HG03175 (cell line): ENCODE measurements around the gene SEMA4B.
"Not testable (repeated sequence)": the region's sequence is repeated elsewhere in the genome, so short reads cannot be mapped to it uniquely, and the experiment has no call there.

Source experiments
- ATAC-seq: cut with Tn5 transposase; IDR thresholded peaks from one replicate; pipeline ENCODE4 v1.9.1; 2021; ENCODE audit warnings: mild to moderate bottlenecking, moderate library complexity; ENCODE audit not compliant: unreplicated experiment

Gene SEMA4B

DNA sequence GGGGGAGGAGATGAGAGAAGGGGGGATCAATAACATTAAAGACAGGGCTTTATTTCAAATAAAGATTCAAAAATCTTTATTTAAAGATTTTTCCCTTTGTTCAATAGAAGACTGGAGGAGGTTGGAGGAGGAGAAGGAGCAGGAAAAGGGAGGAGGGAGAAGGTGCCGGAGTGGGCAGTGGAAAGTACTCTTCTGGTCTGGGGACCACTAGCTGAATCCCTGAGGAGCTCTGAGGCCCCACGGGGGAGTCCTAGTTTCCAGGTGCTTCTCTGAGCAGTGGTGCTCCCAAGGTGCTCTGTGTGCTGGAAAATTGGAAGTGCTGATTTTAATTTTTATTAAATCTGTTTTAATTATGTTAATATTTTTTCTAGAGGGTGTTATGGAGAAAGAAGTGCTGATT lies 19.4 kb upstream of the SEMA4B start:
- ATAC-seq, result no peak

DNA sequence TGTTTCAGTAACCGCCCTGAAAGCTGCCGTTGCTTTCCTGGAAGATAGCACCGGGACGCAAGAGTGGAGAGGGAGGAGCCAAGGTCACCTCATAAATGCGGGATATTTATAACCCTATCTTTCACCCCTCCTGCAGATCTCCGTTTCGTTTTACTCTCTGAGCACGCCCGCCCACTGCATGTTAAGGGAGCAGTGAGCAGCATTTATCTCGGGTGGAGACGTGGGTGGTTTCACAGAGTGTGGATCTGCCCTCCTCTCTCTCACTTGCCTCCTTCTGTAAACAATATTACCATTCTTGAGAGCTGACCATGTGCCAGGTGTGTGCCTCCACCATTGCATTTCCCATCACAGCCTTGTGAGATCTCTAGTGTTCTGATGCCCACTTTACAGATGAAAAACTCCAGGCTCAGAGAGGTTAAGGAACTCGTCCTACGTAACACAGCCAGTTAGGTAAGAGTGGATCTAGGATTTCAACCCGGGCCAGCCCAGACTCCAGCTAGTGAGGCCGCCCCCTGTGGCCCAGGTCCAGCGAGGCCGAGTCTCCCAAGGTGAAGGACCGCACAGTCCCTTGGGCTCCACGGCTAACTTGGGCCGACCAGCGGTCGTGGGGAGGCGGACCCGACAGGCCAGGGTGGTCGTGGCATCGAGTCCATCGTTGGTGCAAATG lies 16.9 kb upstream of the SEMA4B start:
- ATAC-seq, result peak; percentile 40

DNA sequence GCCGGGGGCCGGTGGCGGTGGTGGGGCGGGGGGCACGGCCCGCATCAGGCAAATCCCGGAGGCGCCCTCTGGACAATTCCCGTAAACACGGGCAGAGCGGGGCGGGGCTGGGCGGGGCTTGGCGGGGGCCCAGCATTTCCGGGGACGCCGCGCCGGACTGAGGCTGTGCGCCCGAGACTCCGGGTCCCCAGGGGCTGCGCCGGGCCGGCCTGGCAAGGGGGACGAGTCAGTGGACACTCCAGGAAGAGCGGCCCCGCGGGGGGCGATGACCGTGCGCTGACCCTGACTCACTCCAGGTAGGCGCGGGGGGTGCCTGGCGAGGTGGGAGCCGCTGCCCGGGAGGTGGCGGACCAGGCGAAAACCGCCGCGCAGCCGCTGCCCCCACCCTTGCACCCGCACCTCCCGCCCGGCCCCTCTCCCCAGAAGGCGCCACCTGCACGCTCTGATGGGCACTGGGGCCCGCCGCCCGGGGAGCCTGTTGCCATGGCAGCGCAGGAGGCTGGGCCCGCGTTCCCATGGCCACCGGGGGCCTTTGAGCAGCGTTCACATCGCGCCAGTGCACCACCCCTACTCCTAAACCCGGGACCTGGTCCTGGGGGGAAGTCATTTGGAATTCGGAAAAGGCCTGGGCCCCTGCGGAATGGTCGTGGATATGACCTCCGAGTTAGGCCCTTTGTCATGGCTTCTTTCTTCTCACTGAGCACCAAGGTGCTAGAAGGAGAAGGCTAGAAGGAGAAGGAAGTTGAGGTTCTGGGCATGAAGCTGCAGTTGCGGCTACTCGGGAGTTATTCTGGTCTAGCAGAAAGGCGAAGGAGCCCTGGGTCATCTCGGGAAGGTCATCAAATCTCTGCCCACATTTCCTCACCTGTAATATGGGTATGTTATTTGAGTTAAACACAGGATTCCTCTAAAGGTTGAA lies 16.1 kb upstream of the SEMA4B start:
- peak; percentile 79 for ATAC-seq

DNA sequence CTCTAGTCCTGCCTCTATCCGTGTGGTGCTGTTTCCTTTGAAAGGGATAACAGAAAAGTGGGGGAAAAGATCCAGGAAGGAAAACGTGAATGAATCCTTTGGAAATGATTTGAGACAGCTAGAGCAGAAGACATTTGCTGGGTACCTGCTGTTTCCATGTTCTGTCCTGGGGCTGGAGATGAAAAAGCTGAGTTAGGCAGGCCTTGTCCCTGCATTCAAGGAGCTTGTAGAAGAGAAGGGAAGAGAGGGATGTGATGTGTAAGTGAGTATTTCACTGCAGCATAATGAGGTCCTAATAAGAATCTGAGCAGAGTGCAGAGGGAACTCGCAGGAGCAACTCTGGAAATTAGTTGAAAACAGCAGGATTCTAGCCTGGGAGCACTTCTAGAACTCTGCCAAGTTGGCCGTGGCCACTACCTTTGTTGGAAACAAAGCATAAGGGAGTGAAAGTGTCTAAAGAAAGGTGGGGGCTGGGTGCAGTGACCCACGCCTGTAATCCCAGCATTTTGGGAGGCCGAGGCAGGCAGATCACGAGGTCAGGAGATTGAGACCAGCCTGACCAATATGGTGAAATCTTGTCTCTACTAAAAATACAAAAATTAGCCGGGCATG lies 13.8 kb upstream of the SEMA4B start:
- ATAC-seq, result no peak

DNA sequence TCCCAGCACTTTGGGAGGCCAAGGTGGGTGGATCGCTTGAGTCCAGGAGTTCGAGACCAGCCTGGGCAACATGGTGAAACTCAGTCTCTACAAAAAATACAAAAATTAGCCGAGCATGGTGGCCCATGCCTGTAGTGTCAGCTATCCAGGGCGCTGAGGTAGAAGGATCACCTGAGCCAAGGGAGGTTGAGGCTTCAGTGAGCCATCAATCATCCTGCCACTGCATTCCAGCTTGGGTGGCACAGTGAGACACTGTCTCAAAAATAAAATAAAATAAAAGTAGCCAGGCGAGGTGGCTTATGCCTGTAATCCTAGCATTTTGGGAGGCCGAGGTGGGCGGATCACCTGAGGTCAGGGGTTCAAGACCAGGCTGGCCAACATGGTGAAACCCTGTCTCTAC lies 13.1 kb upstream of the SEMA4B start:
- ATAC-seq, result not testable (repeated sequence)

DNA sequence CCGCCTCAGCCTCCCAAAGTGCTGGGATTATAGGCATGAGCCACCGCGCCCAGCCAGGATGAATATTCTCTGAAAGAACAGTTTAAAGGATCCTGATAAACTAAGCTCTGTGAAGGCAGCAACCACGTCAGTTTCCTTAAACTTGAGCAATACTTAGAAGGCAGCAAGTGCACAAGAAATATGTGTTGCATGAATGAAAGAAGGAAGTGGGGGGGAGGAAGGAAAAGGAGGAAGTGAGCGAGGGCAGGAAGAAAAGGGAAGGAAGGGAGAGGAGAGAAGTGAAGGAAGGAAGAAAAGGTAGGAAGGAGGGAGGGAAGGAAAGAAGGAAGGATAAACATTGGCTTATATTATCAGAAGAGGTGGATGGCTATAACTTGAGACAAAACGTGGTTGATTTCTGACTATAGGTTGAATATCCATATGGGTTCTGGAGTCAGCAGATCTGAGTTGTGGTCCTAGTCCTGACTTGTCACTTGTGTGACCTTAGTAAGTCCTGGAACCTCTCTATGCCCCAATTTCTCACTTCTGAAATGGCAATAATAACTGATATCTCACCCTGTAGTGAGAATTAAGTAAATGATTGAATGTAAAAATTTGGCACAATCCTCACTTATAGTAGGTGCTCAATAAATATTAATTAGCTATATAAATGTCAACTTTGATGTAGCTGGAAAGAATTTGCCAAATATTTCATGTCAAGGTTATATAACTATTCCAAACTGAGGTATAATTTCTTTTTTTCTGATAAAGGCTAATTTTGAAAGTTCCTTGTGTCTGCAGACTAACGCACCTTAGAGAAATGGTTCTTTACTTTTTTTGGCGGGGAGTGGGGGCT lies 12.0 kb upstream of the SEMA4B start:
- ATAC-seq, result no peak

DNA sequence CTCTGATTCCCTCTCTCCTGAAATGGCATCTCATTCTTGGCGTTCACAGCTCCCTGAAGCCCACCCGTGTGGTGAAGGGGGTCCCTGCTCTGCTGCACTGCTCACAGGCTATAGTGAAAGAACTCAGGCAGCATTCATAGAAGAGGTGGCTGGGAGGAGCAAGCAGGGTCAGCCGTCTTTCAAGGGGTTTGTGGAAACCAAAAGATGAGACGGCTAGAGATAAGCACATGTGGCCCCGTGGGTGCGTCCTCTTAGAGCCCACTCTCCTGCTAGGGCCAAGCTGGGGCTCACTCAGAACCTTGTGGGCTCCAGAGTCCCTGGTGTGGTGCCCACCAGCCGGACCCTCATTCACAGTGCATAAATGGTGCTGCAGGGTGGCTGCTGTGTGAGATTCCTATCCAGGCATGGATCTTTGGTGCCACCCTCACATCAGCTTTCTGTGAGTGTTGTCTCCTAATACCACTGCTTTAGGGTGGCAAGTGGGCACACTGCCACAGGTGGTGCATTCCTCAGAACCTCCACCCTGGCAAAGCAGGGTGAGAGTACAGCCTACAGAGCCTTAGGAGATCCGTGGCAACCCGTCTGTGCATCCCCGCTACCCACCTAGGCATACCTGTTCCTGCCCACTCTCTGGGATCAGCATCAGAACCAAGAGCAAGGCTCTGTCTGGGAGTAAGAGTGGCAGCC lies 11.2 kb upstream of the SEMA4B start:
- ATAC-seq, result no peak

DNA sequence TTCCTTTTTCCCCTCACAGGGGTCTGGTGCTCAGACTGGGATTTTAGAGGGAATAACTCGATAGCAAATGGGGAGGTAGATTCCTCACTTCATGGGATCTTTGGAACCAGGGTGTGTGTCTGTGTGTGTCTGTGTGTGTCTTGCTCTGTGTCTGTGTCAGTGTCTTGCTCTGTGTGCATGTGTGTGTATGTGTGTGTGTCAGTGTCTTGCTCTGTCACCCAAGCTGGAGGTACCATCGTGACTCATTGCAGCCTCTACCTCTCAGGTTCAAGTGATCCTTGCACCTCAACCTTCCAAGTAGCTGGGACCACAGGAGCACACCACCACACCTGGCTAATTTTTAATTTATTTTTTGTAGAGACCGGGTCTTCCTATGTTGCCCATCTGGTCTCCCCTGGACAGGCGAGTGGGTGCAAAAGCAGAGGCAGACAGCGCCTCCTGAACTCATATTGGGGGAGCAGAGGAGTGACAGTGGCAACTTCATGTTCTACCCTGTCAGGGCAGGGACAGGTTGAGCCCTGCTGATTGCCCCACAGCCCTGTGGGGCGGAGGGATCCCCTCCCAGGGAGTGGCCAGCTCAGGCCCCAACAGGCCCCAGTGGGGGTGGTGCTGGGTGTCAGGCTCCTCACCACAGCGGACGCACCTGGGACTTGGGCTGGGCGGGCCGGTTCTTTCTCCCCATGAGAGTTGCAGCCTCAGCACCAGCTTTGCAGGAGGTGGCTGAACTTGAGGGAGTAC lies 10.4 kb upstream of the SEMA4B start:
- peak; percentile 58 for ATAC-seq

DNA sequence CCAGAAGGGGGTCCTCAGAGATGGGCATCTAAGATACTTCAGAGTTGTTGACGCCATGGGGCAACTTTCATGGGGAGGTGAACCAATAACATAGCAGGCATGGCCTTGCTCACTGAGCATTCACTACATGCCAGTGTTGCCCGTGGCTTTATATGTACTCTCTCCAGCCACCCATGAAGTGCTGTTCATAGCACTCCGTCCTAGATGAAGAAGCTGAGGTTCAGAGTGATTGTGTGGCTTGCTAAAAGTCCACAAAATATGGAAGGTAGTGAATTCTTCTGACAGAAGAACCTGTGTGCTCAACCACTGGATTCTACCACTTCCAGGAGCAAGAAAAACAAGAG lies 9.8 kb upstream of the SEMA4B start:
- ATAC-seq, result peak; percentile 26

DNA sequence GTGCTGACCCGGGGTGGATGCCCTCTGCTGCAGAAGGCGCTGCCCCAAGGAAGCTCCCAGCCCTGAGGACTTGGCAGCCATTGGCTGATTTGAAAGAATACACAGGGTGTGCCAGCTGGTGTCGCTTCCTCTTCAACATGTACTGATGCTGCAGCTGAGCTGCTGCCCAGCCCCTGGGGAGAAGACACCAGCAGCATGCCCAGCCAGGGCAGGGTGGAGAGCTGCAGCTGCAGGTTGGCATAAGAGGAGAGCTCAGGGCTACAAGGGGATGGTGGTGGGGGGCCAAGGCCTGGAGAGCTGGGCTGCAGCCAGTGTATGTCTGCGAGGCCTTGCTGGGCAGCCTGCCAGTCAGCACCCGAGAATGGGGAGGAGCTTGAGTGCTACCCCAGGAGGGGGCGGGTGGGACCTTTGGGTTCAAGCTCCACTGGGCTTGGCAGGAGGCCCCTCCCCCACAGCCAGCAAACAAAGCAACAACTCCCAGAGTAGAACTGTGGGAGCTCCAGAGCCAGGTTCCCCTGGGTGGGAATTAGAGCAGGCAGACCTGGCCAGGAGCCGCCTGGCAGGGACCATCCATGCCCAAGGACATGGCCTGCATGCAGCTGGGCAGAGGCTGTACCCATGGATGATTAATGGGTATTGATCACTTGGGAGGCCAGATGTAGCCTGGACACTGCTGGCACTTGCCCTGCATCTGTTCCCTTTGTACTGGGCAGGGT lies 9.2 kb upstream of the SEMA4B start:
- peak; percentile 70 for ATAC-seq

DNA sequence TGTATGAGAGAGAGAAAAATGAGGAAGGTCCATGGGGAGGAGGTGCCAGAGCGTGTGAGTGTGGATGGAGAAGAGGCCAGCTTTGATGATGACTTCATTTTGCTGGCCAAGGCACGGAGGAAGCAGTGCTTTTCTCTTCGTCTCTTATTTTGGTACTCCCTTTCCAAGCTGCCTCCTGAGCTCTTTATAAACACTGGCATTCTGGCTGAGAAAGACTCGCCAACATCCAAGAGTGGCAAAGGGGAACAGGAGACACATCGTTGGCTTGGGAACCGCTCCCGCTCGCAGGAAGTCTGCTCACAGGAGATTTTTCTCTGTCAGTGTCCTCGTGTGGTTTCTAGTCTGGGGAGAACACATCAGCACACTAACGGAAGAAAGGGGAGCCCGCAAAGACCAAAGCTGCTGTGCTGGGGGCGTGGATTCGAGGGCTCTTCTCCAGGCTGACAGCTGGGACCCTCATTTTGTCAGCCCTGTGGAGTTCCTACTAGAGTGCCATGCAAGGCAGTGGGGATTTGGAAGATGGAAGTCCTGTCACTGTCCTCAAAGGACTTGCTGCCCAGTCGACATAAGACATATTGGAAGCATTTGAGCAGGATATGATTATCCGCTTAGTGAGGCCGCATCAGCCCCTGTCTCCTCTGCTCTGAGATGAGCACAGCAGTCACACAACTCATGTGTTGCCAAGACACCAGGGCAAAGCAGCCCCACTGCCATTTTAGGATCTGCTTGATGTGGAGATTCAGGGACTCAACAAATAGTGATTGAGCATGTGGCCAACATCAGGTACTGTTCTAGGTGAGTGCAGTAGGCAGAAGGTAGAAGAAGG lies 8.0 kb upstream of the SEMA4B start:
- no peak for ATAC-seq

DNA sequence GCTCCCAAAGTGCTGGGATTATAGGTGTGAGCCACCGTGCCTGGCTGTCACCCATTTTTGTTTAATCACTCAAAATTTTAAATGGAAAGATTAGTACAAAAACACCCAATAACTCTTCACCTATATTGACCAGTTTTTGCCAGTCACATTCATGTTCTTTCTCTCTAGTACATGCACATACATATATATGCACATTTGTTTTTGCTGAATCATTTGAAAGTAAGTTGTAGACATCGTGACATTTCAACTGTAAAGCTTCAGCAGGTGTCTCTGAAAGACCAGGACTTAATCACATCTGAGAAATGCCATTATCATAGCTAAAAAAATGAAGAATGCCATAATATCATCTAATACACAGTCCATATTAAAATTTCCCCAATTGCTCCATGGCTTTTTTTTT lies 6.5 kb upstream of the SEMA4B start:
- ATAC-seq, result no peak

DNA sequence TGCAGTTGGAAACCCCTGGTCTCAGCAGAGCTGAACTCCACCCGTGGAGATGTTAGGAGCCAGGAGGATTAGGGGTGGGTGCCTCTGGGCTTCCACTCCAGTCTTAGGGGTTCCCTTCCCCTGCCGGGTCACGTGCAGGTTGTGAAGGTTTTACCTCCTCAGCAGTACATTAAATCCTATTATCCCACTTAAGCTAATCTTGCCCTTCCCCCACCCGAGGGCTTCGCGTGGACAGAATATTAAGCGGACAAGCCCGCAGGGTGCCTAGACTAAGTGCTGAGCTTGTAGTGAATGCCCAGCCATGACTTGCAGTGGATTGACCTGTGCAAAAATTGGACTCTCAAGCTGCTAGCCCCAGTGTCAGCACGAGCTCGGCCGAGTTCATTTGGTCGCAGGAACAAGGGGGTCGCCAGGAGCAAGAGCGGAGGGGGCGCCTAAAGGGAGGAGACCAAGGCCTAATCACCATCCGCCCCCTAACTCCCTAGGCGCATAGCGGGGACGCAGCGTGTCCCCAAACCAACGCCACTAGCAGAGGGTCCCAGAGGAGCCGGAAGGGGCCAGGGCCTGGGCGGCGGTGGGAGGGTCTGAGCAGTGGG lies 498 bp upstream of the SEMA4B start:
- peak; percentile 17 for ATAC-seq

DNA sequence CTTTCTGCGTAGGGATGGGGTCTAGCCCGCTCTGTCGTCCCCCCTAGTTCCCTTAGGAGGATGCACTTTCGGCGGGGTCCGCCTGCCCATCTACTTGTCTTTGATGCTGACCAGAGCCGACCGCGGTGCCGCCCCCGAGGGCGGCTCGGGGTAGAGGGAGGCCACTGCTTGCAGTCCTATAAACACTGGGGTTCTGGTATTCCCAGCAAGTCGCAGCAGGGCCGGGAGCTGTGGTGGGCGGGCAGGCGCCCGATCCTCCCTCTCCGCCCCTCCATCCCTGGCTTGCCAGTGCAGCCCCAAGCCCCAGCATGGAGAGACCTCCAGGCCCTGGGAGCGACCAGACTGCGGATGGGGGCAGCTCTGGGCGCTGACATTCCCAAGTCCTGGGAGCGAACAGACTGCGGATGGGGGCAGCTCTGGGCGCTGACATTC lies 830 bp downstream of the SEMA4B start:
- ATAC-seq, result no peak

DNA sequence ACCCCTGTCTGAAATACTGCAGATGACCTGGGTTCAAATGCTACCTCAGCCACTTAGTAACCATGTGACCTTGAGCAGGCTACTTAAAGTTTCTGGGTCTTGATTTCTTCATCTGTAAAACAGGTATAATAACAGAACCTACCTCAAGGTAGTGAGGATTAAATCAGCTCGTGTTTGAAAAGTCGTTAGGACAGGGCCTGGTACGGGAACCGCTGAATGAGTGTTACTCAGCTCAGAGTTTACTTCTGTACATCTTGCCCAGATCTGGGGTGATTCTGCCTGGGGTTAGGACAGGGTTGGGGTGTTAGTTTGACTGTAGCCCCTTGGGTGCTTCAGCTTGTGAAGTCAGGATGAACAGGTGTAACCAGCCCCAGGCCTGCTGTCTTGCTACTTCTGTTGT lies 1.8 kb downstream of the SEMA4B start:
- no peak for ATAC-seq

DNA sequence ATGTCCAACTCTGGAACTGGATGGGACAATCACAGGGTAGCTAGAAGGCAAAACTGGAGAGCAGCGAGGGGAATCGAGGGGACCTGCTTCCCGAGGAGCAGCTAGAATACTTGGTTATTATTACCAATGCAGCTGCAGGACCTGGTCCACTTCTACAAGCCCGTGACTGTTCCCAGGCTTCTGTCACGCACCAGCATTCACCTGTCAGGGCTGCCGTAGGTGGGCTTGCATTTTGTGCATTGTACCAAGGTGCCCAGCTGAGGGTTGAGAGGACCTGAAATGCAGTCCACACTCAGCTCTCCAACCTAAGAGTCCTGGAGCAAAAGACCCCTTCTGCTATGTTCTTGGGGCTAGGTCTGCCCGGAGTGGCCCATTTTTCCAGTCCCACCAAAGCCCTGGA lies 2.3 kb downstream of the SEMA4B start:
- no peak for ATAC-seq

DNA sequence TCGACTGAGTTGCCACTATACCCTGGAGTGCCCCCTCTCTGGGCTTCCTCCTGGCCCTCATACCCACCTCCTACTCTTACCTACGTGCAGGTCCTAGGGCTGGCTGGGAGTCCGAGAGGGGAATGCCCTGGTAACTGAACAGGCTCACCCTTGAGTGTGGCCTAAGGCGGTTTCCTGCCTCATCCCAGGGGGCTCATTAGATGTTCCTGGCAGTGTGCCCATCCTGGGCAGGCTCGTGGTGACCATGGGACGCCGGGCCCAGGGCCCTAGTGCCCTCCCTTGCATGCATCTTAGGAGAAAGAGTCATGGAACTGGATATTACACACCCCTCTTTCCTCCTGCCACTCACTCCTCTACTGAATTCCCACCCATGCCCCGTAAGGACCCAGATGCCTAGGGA lies 2.8 kb downstream of the SEMA4B start:
- no peak for ATAC-seq
